Astrocyte of the cerebellum (primary cell): ENCODE results near the gene ZNF573.
"Not testable (repeated sequence)": the region's sequence is repeated elsewhere in the genome, so short reads cannot be mapped to it uniquely, and the experiment has no call there.

Source experiments
- DNase-seq: peaks from one replicate; pipeline ENCODE4 v3.0.0-alpha.2; 2011; ENCODE audit warnings: low read depth
- H3K4me3 ChIP-seq: 2 replicates; pipeline ENCODE4 v1.5.1; 2011; ENCODE audit warnings: mild to moderate bottlenecking, low read depth, low read length, moderate library complexity
- in situ Hi-C: cut with HindIII; loops from 2 replicates; pipeline ENCODE4 v1.10.0; 2017; ENCODE audit warnings: low sequenced_read_pairs
- TF ChIP-seq, protein P1 (sequence below): IDR thresholded peaks from 2 replicates; pipeline ENCODE4 v1.5.1; 2012; ENCODE audit warnings: low read length, low read depth, moderate library complexity, mild to moderate bottlenecking; ENCODE audit errors: missing control alignments

ZNF573 gene

DNA sequence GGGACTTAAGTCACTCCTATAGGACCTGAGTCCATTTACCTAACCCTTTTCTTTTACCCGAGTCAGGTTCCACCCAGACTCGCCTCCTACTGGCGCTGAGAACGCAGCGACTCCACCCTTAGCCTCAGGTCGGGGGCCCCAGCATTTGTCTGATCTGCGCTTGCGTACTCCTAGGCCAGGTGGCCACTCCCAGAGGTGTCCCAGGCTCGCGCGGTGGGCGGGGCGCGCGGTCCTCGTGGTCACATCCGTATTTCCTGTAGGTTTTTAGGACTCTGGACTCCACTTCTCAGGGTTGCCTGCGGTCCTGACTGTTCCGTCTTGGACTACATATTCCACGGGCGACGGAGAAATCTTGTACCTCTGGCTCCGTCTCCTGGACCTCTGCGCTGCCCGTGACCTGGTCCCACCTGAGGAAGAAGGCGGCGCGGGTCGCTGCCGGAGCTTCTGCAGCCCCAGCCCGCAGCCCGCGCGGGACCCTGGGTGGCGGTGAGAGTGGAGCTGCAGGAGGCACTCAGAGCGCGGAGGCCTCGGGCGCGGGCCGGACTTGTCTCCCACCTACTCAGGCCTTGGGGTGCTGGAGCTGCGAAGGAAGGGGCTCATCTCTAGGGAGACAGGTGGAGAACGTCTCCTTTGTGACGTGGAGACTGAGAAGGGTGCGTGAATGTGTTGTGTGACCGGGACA is 11.0 kb upstream of the ZNF573 start:
- DNase-seq: no peak
- in situ Hi-C loops: no loop called here
- H3K4me3 ChIP-seq: no peak overlapping the region
- TF ChIP-seq, protein P1, sequence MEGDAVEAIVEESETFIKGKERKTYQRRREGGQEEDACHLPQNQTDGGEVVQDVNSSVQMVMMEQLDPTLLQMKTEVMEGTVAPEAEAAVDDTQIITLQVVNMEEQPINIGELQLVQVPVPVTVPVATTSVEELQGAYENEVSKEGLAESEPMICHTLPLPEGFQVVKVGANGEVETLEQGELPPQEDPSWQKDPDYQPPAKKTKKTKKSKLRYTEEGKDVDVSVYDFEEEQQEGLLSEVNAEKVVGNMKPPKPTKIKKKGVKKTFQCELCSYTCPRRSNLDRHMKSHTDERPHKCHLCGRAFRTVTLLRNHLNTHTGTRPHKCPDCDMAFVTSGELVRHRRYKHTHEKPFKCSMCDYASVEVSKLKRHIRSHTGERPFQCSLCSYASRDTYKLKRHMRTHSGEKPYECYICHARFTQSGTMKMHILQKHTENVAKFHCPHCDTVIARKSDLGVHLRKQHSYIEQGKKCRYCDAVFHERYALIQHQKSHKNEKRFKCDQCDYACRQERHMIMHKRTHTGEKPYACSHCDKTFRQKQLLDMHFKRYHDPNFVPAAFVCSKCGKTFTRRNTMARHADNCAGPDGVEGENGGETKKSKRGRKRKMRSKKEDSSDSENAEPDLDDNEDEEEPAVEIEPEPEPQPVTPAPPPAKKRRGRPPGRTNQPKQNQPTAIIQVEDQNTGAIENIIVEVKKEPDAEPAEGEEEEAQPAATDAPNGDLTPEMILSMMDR: no peak

DNA sequence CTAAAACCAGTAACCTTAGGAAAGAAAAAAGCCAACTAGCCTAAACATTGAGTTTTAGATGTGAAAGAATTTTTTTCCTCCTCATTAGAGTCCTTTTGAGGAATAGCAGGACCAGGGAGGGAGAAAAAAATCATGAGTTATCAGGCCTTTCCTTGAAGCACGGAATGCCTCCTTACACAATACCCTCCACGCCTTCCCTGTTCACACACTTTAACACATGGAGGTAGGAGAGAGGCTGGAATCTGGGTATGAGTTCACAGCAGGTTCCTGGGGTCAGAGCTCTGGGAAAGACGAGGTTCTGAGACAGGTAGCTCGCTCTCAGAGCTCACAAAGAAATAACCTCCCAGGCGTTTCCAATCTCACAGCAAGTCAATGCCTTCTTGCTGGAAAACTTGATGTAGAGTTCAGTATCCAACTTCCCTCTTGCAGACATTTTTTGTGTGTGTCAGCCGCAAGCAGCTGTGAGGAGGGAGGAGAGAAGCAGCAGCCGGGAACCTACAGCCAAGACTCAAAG is 716 bp downstream of the ZNF573 start:
- peak overlapping the region; percentile 73 for H3K4me3 ChIP-seq
- in situ Hi-C loops: no loop called here
- TF ChIP-seq, protein P1: no peak
- no peak for DNase-seq

DNA sequence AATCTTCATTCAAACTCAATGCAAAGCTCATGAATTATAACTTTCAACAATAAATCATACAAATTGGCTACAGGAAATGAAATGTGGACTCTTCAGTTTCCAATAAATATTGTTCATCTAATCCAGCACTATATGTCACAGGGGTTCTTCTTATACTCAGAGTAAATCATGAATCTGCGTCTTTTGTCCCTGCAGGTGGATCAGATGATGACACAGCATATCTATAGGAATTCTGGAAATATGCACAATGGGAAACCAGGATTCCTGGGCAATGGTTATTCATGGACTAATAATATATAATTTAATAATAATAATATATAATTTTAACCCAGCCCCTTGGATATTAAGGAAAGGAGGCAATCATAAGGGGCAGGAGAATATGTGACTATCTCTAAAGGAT is 8.4 kb downstream of the ZNF573 start:
- no peak overlapping the region for H3K4me3 ChIP-seq
- DNase-seq: no peak
- TF ChIP-seq, protein P1: no peak
- in situ Hi-C loops: no loop called here

DNA sequence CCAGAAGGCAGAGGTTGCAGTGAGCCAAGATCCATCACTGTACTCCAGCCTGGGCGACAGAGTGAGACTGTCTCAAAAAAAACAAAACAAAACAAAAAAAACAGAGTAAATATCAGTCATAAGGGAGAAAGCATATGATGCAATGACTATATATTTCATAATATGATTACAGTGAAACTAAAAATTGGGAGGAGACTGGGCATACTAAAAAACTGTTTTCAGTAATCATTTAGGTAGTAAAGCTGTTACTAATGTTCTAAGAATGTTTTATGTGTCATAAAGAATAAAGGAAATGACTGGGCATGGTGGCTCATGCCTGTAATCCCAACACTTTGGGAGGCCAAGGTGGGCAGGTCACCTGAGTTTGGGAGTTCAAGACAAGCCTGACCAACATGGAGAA is 15.9 kb downstream of the ZNF573 start:
- H3K4me3 ChIP-seq: no peak overlapping the region
- in situ Hi-C loops: no loop called here
- TF ChIP-seq, protein P1: no peak
- no peak for DNase-seq

DNA sequence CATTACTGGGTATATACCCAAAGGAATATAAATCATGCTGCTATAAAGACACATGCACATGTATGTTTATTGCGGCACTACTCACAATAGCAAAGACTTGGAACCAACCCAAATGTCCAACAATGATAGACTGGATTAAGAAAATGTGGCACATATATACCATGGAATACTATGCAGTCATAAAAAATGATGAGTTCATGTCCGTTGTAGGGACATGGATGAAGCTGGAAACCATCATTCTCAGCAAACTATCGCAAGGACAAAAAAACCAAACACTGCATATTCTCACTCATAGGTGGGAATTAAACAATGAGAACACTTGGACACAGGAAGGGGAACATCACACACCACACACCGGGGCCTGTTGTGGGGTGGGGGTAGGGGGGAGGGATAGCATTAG is 21.7 kb downstream of the ZNF573 start:
- DNase-seq, H3K4me3 ChIP-seq, in situ Hi-C loops: not testable (repeated sequence)

DNA sequence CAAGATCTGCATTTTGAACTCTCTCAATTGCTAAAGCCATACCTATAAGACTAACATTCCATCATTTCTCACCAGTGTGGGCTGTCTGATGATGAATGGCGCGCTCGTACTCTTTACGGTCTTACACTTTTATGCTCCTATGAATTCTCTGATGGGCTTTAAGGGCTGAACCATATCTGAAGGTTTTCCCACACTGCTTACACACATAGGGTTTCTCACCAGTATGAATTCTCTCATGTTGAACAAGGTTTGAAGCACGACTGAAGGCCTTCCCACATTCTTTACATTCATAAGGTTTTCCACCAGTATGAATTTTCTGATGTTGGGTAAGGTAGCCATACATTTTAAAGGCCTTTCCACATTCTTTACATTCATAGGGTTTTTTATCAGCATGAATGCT is 41.0 kb downstream of the ZNF573 start:
- H3K4me3 ChIP-seq: no peak overlapping the region

DNA sequence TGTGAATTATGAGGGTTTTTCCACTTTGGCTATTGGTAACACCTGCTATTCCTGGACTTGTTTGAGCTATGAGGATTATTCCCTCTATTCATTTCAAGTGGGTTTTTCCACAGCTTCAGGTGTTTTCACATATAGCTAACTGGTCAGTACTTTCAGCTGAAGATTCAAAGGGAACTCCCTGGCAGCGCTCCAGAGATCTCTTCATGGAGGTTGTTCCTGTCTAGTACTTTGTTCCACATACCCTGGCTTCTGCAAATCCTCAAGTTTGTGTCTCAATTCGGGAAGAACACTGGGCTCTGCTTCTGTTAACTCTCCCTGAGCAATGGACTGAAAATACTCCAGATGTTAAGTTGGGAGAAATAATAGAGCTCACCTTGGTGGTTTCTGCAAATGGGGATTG is 54.2 kb downstream of the ZNF573 start:
- in situ Hi-C loops: no loop called here
- TF ChIP-seq, protein P1: no peak
- H3K4me3 ChIP-seq: no peak overlapping the region
- no peak for DNase-seq

More for the DNA sequence above, 41.0 kb downstream of the ZNF573 start:
- in situ Hi-C loops: no loop called here
- DNase-seq: no peak
- TF ChIP-seq, protein P1: no peak
